PC-9 (cell line): ENCODE measurements around the gene ZDHHC11.
"Not testable (repeated sequence)": the region's sequence is repeated elsewhere in the genome, so short reads cannot be mapped to it uniquely, and the experiment has no call there.

Experiments used
- CTCF ChIP-seq: fragments of 200-600 bp; sonication (generic); conservative IDR thresholded peaks from 2 replicates; pipeline ENCODE4 v1.6.1; 2017; ENCODE audit warnings: mixed run types, antibody characterized with exemption, mild to moderate bottlenecking, moderate library complexity
- EZH2 ChIP-seq: fragments of 200-600 bp; sonication (generic); IDR thresholded peaks from 2 replicates; pipeline ENCODE4 v1.8.0; 2017; ENCODE audit warnings: antibody characterized with exemption, low read depth

- TF ChIP-seq EZH2, CTCF: not testable (repeated sequence)
Observed at GRCh38 chr5:825544-825943, 25.2 kb downstream of the ZDHHC11 start.
